Heart right ventricle (tissue), 16 donors: ENCODE measurements around the gene INPP5D. TPM values are rescaled to one million over a fixed set of nuclear protein-coding genes. Genes with fewer than 3 reads are reported as not detected.

Experiments
- ATAC-seq, 8 donors: fragments of 200-7000 bp; cut with Tn5 transposase; one replicate each; pipeline ENCODE4 v1.9.1; 2020; ENCODE audit warnings: mild to moderate bottlenecking in 8 of 8, moderate library complexity in 8 of 8, moderate number of reproducible peaks in 1 of 8
- DNase-seq, 2 donors: peaks; one replicate each; pipeline ENCODE4 v3.0.0-alpha.2; 2020
- H3K27ac ChIP-seq, 10 donors: fragments of 200-600 bp; sonication (generic) in 2 of 10; one replicate each; pipeline versions ENCODE4 v1.5.0 to v1.8.0; 2020 to 2022; ENCODE audit warnings: mild to moderate bottlenecking in 3 of 10
- H3K27me3 ChIP-seq, 7 donors: fragments of 200-600 bp; one replicate each; pipeline ENCODE4 v1.8.0; 2021 to 2022; ENCODE audit warnings: mild to moderate bottlenecking in 2 of 7
- H3K36me3 ChIP-seq, 9 donors: fragments of 200-600 bp; sonication (generic) in 1 of 9; one replicate each; pipeline versions ENCODE4 v1.5.0 to v1.8.0; 2020 to 2022; ENCODE audit warnings: mild to moderate bottlenecking in 2 of 9
- H3K4me1 ChIP-seq, 9 donors: fragments of 200-600 bp; sonication (generic) in 1 of 9; one replicate each; pipeline versions ENCODE4 v1.5.0 to v1.8.0; 2020 to 2022; ENCODE audit warnings: mild to moderate bottlenecking in 4 of 9
- H3K4me3 ChIP-seq, 10 donors: fragments of 200-600 bp; sonication (generic) in 2 of 10; one replicate each; pipeline versions ENCODE4 v1.5.0 to v1.8.0; 2020 to 2022; ENCODE audit warnings: mild to moderate bottlenecking in 7 of 10, moderate library complexity in 2 of 10
- H3K9me3 ChIP-seq, 11 donors: fragments of 200-600 bp in 10 of 11; sonication (generic) in 2 of 11; one replicate each; pipeline versions ENCODE4 v1.5.0 to v1.8.0; 2013 to 2022; ENCODE audit warnings: mild to moderate bottlenecking in 2 of 11, control low read depth in 1 of 11, moderate library complexity in 1 of 11
- CTCF ChIP-seq, 9 donors: fragments of 200-600 bp; sonication (generic) in 2 of 9; IDR thresholded peaks; one replicate each; pipeline versions ENCODE4 v1.5.0 to v1.8.0; 2021 to 2022; ENCODE audit warnings: antibody characterized with exemption in 9 of 9, mild to moderate bottlenecking in 5 of 9, moderate library complexity in 1 of 9
- WGBS, 2 donors: extraction: QIAGEN DNeasy Blood & Tissue Kit; methylation state at CpG; one replicate each; pipeline ENCODE4 v1.1.7; 2013; ENCODE audit warnings: inconsistent platforms in 1 of 2; 5-methylcytosine and 5-hydroxymethylcytosine counted together
- intact Hi-C, 10 donors: fragments of 100-400 bp; cut with DNase I; formaldehyde crosslinking; loops; one replicate each; pipeline versions ENCODE4 v1.11.1 to v1.14.2; 2022
- polyA plus RNA-seq, 2 donors: library from polyadenylated mRNA; stranded (reverse); fragments of 200-250 nt; gene quantifications; one replicate each; pipeline ENCODE4 v1.2.3, GENCODE V29; 2013
- total RNA-seq, 10 donors: library from RNA; stranded (reverse); fragmentation: NEBNext Ultra II Directional in 3 of 10; extraction: Animal tissue kit (Norgen Biotek cat#: 25700) in 3 of 10; gene quantifications; one replicate each; pipeline versions ENCODE4 v1.2.1 to v1.2.4, GENCODE V29; 2021 to 2023
- donor health status: Arrhythmogenic right ventricular cardiomyopathy.
- donor health status: ischemic (EF 13 %, LVEDD 7.1; RV severe dilation, severe dysfunction).
- donor health status: healthy with polysubstance abuse.
- donor health status: DM: no; HTN: yes; CAD: no.
- donor health status: DM: no; HTN: no; CAD: no.
- donor health status: ischemic (EF 25% LVEDD 6.9; RV normal size, moderate dysfunction).
- donor health status: ischemic (EF 25% LVEDD 5.7; RV mildly dilated, moderate dysfunction).
- donor health status: healthy.
- donor health status: DM: yes; HTN: yes; CAD: no.
- donor health status: Ischemic cardiomyopathy.
- donor health status: ischemic (EF 35%, LVEDD 5.7; RV mildly dilated, moderate dysfunction).
- donor health status: nonischemic (EF 11% LVEDD 7.7; RV severe dilation, severe dysfunction).
- donor health status: DM: yes; HTN: yes; CAD: no.
- donor health status: PGD.
- donor health status: ischemic (EF 29% LVEDD 5.4; RV normal size, mild dysfunction).
- donor health status: nonischemic (EF 23%, LVEDD 6.1; RV moderate dilation, normal function).

The INPP5D gene
- total and polyA plus RNA-seq, 12 donors, result 2.9 to 17.2 (median 5.7) TPM

- intact Hi-C loops, result no loop called here
- no peak overlapping the region for H3K4me3 ChIP-seq
- ATAC-seq (no peak), DNase-seq (no peak)
- H3K4me1 ChIP-seq, result peaks cover 0 to 3% (median 0%) of the 10 kb centered on the region in 9 donors
- H3K27me3 ChIP-seq, result peaks cover 0 to 7% (median 0%) of the 10 kb centered on the region in 7 donors
- H3K27ac ChIP-seq, result no peak overlapping the region
- peaks cover 0 to 96% (median 4%) of the 10 kb centered on the region in 9 donors for H3K36me3 ChIP-seq
- H3K9me3 ChIP-seq, result no peaks in the 10 kb centered on the region
- WGBS, 2 donors, result 88 to 92% methylated on average over 1 of the region's 1 CpG
- no peak for TF ChIP-seq CTCF (IDR thresholded peaks at IDR 0.05)
Measured at GRCh38 chr2:233147829-233148167, 87.7 kb downstream of the INPP5D start.

- H3K4me1 ChIP-seq, result peaks cover 0 to 9% (median 0%) of the 10 kb centered on the region in 9 donors
- peaks cover 0 to 96% (median 0%) of the 10 kb centered on the region in 9 donors for H3K36me3 ChIP-seq
- WGBS, 2 donors, result 87 to 88% methylated on average over 10 of the region's 10 CpGs
- ATAC-seq (no peak), DNase-seq (no peak)
- intact Hi-C loops, result no loop called here
- H3K27ac ChIP-seq, result no peak overlapping the region
- no peaks in the 10 kb centered on the region for H3K9me3 ChIP-seq
- no peak for TF ChIP-seq CTCF (IDR thresholded peaks at IDR 0.05)
- H3K4me3 ChIP-seq, result no peak overlapping the region
- H3K27me3 ChIP-seq, result peaks cover 0 to 6% (median 0%) of the 10 kb centered on the region in 7 donors
Measured at GRCh38 chr2:233148354-233148753, 88.2 kb downstream of the INPP5D start.

GRCh38 chr2:233152541-233152940, 92.4 kb downstream of the INPP5D start:
- intact Hi-C loops, result loop anchor here in 1 of 10 donors (10.0 kb wide), 1 partner anchor 298 kb away; no protein-coding TSS in a partner anchor
- H3K36me3 ChIP-seq, result peaks cover 0 to 93% (median 0%) of the 10 kb centered on the region in 9 donors
- no peak for TF ChIP-seq CTCF (IDR thresholded peaks at IDR 0.05)
- WGBS, 2 donors, result 21 to 27% methylated on average over 5 of the region's 5 CpGs
- H3K9me3 ChIP-seq, result peaks cover 0 to 7% (median 0%) of the 10 kb centered on the region in 11 donors
- no peaks in the 10 kb centered on the region for H3K27me3 ChIP-seq
- ATAC-seq (peak; percentile 84 to 98 (median 93)), DNase-seq (peak; percentile 72 to 77)
- H3K4me3 ChIP-seq, result no peak overlapping the region
- no peak overlapping the region for H3K27ac ChIP-seq
- H3K4me1 ChIP-seq, result peaks cover 0 to 9% (median 0%) of the 10 kb centered on the region in 9 donors

GRCh38 chr2:233153146-233153798, 93.1 kb downstream of the INPP5D start:
- 59 to 64% methylated on average over 9 of the region's 9 CpGs for WGBS, 2 donors
- intact Hi-C loops, result loop anchor here in 1 of 10 donors (10.0 kb wide), 1 partner anchor 298 kb away; no protein-coding TSS in a partner anchor

More at GRCh38 chr2:233153146-233153798, 93.1 kb downstream of the INPP5D start:
- ATAC-seq, result peak in 2 of 8 donors; percentile 11 to 22
- no peak overlapping the region for H3K27ac ChIP-seq
- peaks cover 0 to 9% (median 0%) of the 10 kb centered on the region in 9 donors for H3K4me1 ChIP-seq
- DNase-seq, result no peak
- H3K27me3 ChIP-seq, result no peaks in the 10 kb centered on the region
- no peak for TF ChIP-seq CTCF (IDR thresholded peaks at IDR 0.05)
- H3K9me3 ChIP-seq, result peaks cover 0 to 7% (median 0%) of the 10 kb centered on the region in 11 donors
- peaks cover 0 to 93% (median 0%) of the 10 kb centered on the region in 9 donors for H3K36me3 ChIP-seq
- H3K4me3 ChIP-seq, result no peak overlapping the region
